HTR-8/SVneo (cell line): ENCODE results near the gene NCOA5.
A peak's percentile ranks its signal among the peaks of the same experiment; 100 is the strongest.
"Not testable (repeated sequence)": the region's sequence is repeated elsewhere in the genome, so short reads cannot be mapped to it uniquely, and the experiment has no call there.

Source experiments
- DNase-seq: peaks from one replicate; pipeline ENCODE4 v3.0.0; 2011; ENCODE audit warnings: low spot score, mixed read lengths; ENCODE audit not compliant: insufficient read length
- FAIRE-seq: peaks from 2 replicates; lab custom pipeline; 2011; peaks lifted over from hg19 to GRCh38; lab: Jason Lieb, UNC

Gene NCOA5

GRCh38 chr20:46121184-46121930 is 31.6 kb upstream of the NCOA5 start:
- FAIRE-seq (no peak), DNase-seq (no peak)

GRCh38 chr20:46120136-46120535 is 30.4 kb upstream of the NCOA5 start:
- DNase-seq (no peak), FAIRE-seq (peak; percentile 36)

DNA sequence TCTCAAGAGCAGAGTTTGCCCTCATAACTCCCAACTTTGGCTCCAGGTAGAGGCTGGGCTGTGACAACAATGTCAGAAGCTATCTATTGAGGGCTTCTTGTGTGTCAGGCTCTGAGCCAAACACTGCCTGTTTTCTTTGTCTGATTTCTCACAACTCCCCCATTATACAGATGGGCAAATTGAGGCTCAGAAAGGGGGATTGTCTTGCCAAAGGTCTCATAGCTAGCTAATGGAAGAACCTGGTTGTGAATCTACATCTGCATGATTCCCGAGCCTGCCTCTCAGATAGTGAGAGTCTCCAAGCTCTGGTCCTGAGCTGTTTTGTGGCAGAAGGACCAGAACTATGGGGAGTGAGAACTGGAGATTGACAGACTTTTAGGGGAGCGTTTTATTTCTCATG is 29.8 kb upstream of the NCOA5 start:
- no peak for FAIRE-seq
- no peak for DNase-seq

DNA sequence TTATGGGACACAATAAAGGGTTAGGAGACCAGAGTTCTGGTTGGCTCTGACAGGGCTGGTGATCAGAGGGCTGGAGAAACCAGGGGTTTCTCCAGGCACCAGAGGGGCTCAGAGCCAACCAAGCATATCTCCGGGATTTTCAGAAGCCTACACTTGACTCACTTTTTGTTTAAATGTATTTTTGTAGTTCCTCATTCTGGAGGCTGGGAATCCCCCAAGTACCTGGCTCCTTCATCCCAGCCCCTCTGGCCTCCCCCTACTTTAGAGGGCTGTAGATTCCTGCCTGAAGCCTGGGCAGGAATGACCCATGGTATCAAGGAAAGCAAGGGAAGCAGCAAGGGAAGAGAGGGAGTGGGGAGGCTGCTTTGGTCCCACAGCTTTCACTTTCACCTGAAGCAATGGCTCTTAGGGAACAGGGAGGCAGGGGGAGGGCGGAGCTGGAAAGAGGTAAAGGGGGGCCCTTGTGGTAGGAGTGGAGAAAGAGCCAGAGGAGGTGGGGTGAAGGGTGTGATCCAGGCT is 29.3 kb upstream of the NCOA5 start:
- DNase-seq (no peak), FAIRE-seq (no peak)

DNA sequence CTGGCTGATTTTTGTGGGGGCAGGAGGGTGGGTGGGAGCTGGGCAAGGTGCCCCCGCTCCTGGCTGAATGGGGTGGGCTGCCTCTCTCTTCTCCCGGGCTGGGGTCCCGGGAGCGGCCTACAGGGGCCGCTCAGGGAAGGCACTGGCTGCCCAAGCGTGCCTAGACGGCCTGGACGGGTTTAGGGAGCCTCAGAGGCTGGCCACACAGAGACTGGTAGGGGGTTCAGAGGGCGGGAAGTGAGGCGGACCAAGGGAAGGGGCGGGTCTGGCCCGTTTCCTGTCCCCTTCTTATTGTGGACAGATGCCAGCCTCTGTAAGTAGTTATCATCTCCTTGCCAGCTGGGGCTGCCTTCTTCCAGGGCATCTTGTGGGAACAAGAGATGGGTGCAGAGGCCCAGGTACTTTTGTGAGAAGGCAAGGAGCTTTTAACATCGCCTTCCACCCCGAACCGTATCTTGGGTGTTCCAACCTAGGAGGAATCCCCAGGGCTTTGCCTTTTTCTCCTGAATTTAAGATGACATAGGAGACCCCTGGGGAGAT is 28.8 kb upstream of the NCOA5 start:
- no peak for FAIRE-seq
- no peak for DNase-seq

DNA sequence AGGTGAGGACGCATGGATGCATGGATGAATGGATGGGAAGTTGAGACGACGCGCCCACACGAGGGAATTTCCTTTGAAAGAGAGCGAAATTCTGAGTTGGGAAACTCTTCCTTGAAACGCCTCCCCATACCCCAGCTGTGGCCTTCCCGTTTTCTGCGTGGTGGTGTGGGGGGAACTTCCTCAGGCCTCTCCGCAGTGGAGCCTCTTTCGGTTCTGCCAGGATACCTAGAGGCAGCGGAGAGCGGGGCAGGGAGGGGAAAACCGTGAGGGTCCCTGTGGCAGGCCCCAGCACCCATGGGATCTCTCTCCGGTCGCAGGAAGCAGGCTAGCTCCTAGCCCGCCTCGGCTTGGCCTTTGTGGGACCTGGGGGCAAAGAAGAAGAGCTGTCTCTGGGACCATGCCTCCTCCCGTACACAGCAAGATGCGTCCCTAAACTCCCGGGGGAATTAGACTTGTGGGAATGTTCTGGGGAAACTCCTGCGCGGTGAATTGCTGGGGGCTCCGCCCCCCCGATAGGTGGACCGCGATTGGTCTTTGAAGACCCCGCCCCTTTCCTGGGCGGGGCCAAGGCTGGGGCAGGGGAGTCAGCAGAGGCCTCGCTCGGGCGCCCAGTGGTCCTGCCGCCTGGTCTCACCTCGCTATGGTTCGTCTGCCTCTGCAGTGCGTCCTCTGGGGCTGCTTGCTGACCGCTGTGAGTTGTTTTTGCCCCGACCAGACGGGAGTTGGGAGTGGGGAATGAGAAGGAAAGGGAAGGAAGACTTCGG is 28.1 kb upstream of the NCOA5 start, which contains the start of gene CD40:
Gene CD40, plus strand, starts transcription at position 611 of the 764 bp plus-strand sequence. Its CDS starts 30 bp downstream, at position 641.
- no peak for FAIRE-seq
- DNase-seq: peak; percentile 89

- DNase-seq (no peak), FAIRE-seq (no peak)
These were observed 24.7 kb upstream of the NCOA5 start for GRCh38 chr20:46114449-46114848.

DNA sequence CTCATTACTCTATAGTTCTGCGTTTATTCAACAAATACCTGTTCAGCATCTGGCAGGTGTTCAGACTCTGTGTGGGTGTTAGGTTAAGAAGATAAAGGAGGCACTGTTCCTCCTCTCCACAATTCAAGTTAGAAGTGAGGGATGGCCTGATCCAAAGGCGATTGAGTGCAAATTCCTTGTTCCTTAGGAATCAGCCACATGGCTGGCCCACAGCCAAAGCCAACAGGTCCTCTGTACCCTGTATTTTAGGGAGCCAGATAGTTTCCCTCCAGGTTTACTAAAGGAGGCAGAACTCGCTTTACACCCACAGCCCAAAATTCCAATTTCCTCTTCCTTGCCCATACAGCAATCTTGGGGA is 23.3 kb upstream of the NCOA5 start:
- FAIRE-seq (no peak), DNase-seq (no peak)

- FAIRE-seq: no peak
- no peak for DNase-seq
These were observed 22.8 kb upstream of the NCOA5 start for GRCh38 chr20:46112430-46113112.

DNA sequence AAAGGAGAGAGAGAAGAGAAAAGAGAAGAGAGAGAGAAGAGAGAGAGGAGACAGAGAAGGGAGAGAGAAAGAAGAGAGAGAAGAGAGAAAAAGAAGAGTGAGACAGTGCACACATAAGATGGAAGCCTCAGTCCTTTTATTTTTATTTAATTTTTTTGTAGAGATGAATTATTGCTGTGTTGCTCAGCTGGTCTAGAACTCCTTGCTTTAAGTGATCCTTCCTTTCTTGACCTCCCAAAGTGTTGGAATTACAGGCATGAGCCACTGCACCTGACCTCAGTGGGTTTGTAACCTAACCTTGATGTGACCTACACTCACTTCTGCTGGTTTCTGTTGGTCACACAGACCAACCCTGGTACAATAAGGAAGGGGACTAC is 22.1 kb upstream of the NCOA5 start:
- DNase-seq (no peak), FAIRE-seq (no peak)

DNA sequence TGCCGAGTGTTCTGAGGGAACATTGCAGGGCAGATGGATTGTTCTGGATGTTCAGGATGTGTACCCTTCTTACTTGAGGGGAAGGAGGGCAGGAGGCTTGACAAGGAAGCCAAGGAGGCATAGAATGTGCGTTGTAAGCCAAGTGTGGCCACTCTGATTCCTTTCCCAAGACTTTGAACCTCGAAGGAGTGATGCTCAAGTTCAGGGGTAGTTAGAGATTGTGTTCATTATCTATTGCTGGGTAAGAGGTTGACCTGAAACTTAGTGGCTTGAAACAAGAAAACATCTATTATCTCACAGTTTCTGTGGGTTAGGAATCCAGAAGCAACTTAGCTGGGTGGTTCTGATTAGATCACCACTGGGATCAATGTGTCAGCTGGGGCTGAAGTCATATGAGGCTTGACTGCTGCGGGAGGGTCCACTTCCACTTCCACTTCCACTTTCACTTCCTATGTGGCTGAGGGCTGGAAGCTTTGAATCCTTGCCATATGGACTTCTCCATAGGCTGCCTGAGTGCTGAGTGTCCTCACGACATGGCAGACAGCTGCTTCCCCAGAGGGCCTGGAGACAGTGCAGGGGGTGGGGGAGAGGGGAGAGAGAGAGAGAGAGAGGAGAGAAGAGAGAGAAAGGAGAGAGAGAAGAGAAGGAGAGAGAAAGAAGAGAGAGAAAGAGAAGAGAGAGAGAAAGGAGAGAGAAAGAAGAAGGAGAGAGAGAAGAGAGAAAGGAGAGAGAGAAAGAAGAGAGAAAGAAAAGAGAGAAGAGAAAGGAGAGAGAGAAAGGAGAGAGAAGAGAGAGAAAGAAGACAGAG is 21.5 kb upstream of the NCOA5 start:
- DNase-seq: no peak
- FAIRE-seq: peak; percentile 96

DNA sequence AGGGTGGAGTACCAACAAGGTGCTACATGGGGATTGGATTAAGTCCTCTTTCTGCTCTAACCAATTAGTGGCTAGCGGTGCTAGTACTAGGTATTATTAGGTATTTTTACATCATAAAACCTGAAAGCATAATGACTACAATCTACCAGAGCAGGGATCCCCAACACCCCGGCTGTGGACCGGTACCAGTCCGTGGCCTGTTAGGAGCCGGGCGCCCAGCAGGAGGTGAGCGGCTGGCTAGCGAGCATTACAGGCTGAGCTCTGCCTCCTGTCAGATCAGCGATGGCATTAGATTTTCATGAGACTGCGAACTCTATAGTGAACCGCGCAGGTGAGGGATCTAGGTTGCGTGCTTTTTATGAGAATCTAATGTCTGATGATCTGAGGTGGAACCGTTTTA is 19.2 kb upstream of the NCOA5 start:
- no peak for FAIRE-seq

DNA sequence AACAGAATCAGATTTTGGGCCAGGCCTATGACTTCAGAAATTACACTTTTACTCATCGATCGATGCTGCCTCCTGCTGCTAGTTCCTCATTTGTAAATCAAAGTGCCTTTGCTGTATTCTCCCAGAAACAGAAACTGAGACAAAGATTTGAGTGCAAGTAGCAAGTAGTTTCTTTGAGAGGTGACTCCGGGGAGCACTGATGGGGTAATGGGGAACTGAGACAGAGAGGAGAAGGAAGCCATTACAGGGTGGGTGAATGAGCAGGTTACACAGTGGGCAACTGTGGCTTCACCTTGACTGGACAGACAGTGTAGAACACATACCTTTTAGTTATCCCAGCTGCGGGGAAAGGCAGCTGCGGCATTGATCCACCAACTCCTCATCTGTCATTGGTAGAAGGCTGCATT is 18.7 kb upstream of the NCOA5 start:
- DNase-seq (no peak), FAIRE-seq (peak; percentile 76)

More for the DNA sequence above, 19.2 kb upstream of the NCOA5 start:
- no peak for DNase-seq

DNA sequence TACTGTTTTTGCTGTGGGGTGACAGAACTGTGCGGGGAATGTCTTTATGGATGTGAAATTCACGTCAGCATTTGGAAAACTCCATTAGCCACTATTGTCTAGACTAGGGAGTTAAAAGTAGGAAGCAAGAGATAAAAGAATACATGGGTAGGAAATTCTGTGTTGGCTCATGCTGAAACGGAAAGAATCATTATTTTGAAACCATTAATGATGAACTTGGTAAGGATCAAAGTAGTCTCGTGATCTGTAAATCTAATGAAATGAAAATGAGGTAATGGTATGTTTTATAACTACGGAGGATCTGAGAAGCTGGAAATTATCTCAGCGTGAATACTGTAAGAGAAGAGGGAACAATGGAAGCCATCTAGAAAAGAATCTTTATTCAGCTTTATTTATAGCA is 17.3 kb upstream of the NCOA5 start:
- FAIRE-seq: peak; percentile 58
- DNase-seq: no peak

DNA sequence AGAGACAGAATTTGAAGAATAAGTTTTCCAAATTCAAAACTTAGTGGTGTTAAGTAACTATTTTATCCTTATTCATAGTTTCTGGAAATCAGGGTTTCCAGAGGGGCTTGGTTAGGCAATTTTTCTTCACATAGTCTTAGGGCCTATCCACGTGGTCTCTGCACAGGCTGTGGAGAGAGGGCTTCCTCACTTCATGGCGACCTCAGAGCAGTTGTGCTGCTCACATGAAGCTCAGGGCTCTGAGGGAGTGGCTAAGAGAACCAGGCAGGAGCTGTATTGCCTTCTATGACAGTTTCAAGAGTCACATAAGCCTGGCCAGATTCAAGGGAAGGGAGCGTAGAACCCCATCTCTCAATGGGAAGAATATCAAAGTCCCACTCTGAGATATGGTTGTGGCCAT is 14.5 kb upstream of the NCOA5 start:
- FAIRE-seq: no peak

DNA sequence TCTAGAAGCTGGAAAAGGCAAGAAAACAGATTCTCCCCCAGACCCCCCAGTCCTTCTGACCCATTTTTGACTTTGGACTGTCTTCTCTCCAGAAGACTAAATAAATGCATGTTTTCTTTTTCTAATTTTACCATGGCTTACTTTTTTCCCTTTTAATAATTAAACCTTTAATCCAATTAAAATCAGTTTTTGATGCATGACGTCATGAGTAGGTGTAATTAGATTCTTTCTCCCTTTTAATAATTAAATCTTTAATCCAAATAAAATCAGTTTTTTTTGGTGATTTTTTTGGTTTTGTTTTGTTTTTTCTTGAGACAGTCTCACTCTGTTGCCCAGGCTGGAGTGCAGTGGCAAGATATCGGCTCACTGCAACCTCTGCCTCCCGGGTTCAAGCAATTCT is 13.2 kb upstream of the NCOA5 start:
- DNase-seq (no peak), FAIRE-seq (no peak)

More for the DNA sequence above, 14.5 kb upstream of the NCOA5 start:
- no peak for DNase-seq

GRCh38 chr20:46101957-46102356 is 12.2 kb upstream of the NCOA5 start:
- peak; percentile 80 for FAIRE-seq
- no peak for DNase-seq

DNA sequence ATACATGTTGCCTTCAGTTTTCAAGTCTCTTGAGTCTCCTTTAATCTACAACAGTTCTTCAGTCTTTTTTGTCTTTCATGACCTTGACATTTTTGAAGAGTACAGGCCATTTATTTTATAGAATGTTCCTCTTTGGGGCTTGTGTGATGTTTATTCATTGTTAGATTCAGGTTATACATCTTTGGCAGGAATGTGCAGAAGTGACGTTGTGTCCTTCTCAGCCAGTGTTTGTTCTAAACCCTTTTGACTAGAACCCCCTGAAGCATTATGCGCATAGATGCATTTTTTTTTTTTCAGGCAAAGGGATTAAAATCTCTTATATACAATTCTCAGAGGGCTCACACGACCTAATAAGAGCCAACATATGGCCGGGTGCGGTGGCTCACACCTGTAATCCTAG is 11.2 kb upstream of the NCOA5 start:
- no peak for DNase-seq
- no peak for FAIRE-seq

DNA sequence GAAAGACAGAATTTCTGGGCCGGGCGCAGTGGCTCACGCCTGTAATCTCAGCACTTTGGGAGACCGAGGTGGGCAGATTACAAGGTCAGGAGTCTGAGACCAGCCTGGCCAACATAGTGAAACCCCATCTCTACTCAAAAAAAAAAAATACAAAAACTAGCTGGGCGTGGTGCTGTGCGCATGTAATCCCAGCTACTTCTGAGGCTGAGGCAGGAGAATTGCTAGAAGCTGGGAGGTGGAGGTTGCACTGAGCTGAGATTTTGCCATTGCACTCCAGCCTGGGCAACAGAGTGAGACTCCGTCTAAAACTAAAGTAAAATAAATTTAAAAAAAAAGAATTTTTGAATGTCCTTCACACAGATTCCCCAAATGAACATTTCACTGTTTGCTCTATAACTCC is 10.7 kb upstream of the NCOA5 start:
- not testable (repeated sequence) for FAIRE-seq, DNase-seq
